Activated T-helper 1 cell treated with Interleukin-2 at 50 U/mL for 16 hours (primary cell): ENCODE measurements around the gene TMEM163.
"Not testable (repeated sequence)": the region's sequence is repeated elsewhere in the genome, so short reads cannot be mapped to it uniquely, and the experiment has no call there.

Experiments used
- DNase-seq: peaks from one replicate; pipeline ENCODE4 v3.0.0-alpha.2; 2020; ENCODE audit warnings: low read depth

The TMEM163 gene

DNA sequence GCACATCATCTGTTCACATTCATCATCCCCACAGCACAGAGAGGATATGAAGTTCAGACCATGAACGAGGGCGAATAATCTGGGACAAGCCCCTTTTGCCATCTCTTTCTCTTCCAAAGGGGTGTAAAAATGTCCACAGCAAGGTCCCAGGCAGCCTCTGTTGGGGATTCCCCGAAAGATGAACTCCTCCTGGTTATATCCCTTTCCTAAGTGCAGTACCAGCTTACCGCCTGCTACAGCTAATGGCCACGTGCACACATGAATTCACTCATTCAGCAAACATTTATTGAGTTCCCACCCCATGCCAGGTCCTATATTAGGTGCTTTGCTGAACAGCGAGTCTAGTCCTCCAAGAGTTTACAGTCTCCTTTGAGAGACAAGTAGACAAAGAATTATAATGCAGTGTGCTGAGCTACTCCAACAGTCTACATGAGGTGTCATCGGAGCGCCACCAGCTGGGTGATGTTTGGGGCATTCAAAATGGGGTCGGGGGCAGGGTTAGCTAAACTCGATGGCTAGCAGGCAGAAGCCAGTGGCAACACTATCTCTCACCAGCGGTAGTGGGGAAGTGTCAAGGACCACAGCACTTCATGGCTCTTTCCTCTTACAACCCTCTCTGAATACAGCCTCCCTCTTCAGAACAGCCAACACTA lies 228.9 kb downstream of the TMEM163 start:
- DNase-seq = no peak

DNA sequence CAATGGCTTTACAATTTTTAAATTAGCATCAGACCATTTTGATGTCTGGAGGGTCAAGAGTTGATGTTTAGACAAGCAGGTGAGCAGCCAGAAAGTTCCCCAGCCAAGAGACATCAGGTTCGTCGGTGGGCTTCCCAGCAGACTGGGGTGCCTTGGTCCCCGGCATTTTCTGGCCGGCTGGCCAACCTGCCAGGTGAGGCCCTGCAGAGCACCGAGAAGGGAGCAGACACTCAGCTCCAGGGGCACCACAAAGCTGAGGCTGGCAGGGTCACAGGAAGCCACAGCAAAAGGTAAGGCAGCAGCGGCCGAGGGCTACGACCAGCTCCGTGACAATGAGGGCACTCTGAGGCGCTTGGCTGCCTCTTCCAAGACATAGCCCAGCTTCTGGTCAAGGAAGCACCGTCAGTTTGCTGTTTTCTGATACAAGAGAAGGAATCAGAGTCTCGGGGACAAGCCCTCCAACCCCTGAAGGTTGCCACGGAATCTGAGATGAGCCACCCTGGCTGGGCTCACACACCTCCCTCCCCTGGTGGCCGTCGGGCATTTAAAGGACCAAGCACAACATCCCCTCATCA lies 235.9 kb downstream of the TMEM163 start:
- no peak for DNase-seq

DNA sequence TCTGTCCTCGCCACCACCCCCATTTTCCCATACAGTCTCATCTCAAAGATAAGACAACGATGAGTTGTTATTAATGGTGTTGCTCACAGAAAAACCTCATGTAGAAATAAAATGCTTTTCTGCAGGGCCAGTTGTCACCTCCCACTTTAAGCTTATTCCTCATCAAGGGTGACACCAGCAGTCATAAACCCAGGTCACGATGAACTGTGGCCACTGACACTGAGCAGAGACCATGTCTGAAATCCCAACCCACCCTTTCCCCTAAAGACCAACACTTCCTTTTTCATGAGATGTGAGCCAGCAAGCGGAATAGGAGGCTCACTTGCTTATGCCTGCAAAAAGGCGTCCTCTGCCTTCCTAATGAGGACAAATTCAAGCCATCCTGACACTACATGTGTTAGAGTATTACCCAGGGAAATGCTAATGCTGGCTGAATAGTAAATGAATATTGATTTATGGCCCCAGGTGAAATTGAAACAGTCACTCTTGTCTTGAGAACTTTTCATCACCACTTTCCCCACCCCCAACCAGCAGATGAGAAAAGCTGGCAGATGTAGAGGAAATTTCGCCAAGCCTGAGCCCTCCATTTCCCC lies 236.6 kb downstream of the TMEM163 start:
- no peak for DNase-seq

DNA sequence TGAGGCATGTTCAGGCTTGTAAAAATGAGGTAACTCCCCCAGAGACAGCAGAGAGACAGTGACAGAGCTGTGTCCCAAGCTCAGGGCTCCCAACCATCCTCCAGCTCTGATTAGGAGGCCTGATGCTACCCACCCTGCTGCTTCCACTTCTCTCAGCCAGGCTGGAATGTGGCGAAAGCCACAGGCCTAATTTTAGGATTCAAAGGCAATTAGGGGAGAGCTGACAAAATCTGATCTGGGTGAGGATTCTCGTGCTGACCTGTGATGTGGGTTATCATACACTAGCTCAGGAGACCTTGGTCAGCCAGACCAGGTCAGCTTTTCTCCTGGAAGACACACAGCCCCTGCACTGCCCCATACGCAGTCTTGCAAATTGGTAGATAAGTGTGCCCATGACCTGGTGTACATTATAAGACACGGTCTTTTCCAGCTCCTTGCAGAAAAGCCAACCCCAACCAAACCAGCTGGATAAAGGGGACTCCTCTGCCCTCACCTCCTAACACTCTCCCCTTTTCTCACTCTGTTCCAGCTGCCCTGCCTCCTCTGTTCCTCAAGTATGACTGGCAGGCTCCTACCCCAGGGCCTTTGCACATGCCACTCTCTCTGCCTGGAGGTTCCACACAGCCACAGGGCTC lies 239.0 kb downstream of the TMEM163 start:
- no peak for DNase-seq

DNA sequence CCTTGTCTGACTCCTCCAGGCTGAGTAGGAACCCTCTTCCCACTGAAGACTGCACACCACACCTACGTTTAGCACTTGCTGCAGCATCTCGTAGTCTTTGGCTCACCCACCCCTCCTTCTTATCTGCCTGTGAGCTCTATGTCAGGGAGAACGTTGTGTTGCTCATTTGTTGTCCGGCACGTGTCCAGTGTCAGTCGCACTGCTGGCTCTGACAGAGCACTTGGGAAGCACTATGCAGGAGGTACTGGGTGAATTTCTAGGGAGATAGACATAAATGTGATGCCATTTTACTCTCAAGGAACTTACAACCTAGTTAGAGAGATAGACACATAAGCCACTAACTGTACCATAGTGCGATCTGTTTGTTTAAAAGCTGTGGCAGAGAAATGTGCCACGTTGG lies 241.8 kb downstream of the TMEM163 start:
- not testable (repeated sequence) for DNase-seq

DNA sequence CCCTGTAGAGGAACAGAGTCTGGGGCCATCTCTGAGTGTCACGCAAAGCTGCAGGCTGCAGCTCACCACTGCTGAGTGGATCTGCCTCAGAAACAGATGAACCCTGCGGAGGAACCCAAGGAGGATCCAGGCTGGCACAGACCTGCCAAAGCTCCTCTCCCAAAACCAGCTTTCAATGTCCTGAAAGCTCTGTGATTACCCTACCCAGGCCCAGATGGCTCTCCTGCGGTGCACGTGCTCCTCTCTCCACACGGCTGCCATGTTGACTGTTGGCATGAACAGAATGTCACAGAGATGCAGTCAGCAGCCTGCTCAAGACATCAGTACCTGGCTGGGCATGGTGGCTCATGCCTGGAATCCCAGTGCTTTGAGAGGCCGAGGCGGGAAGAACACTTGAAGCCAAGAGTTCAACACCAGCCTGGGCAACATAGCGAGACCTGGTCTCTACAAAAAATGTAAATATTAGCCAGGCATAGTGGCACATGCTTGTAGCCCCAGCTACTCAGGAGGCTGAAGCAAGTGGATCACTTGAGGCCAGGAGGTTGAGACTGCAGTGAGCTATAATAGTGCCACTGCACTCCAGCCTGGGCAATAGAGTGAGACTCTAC lies 248.1 kb downstream of the TMEM163 start:
- no peak for DNase-seq

DNA sequence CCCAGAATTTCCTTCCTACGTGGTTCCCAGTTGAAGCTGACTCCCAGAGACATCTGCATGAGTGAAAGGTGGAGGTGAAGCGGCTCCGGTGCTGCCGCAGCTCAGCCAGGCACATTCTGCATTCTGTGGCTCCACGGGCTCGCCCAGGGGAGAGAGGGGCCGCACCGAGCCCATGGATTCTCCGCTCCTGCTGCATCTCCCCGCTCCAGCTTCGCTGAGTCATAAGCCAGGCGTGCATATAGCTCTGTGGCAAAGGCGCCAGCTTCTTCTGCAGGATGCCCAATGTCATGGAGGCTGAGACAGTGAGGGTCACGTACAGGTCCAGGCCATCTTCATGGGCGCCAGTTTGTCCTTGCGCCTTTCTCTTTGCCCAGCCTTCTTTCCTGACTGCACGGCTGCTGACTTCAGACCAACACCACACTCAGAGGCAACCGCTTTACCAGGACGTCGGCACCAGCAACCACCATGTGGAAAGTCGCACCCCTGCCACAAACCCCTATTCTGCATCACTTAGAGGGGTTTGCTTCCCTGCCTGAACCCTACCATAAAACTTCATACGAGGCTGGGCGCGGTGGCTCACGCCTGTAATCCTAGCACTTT lies 249.2 kb downstream of the TMEM163 start:
- DNase-seq = no peak

DNA sequence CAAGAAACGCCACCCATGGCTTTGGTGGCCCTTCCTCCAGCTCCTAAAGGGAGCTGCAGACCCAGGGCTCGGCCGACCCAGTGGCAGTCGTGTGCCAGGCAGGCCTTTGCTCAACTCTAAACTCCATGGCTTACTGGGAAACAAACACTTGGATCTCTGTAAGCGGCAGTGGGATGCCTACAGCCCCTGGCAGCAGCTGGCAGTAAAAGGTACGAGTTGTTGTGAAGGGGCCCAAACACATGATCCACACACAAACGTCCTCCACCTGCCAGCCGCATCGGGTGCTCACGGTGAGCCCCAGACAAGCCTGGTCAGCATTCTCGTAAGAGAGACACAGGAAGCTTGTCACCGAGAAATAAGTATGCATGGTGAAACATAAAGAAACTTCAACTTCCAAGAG lies 250.0 kb downstream of the TMEM163 start:
- DNase-seq = no peak

DNA sequence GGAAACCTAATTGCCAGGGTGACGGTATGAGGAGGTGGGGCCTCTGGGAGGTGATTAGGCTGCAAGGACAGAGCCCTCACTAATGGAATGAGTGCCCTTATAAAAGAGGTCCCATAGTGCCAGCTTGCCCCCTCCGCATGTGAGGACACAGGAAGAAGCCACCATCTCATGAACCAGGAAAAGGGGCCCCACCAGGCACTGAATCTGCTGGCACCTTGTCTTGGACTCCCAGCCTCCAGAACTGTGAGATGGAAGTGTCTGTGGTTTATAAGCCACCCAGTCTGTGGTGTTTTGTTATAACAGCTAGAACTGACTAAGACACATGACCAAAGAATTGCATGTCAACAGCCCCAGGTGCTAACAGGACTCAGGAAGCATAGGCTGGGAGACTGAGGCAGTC lies 250.6 kb downstream of the TMEM163 start:
- DNase-seq = no peak

DNA sequence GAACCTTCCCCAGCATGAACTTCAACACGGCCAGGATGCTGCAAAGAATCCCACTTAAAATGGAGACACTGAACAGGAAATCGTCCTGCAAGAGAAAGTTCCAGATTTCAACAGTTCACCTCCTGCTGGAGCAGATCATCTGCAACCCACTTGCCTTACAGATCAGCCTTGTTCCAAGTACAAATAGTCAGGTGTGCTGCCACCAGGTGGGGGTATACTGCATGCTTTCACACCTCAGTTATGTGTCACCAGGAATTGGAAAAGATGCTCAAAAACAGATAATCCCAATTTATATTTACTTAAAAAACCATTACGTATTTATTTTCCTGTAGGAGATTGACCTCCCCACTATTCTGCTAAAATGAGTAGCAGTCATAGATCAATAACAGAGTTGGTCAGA lies 252.7 kb downstream of the TMEM163 start:
- no peak for DNase-seq

DNA sequence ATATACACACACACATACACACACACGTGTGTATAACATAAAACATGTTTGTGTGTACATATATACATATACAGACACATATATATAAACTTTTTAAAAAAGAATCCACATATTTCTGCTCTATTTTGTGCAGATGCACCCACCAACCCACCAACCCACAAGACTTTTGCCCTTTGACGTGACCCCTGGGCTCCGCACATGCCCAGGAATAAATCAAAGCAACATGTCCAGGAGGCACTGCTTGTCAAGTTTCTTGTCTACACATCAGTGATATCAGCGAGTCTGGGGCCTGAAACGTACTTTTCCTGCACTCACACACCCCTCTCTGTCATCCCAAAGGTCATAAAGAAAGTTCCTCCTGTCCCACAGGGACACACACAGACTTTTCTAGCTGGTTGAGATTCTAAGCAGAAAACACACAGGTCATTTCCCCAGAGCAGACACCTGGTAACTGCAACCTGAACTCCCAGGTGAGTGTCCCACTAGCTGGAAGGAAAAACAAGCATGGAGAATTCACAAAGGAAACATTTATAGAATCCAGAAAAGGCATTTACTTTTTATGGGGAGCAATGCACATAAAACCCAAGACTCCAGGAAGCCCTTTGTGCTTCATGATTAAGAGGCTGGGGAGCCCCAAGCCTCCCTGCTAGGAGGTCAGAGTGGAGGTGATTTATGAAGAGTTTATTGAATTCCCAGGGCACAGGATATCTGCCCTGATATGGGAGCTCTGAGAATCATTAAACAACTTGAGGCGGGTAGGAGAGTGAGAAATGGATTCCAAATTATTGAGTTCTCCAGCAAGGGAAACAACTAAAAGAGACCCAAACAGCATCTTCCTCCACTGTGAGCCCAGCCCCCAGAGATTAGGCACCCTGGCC lies 253.3 kb downstream of the TMEM163 start:
- DNase-seq = no peak

DNA sequence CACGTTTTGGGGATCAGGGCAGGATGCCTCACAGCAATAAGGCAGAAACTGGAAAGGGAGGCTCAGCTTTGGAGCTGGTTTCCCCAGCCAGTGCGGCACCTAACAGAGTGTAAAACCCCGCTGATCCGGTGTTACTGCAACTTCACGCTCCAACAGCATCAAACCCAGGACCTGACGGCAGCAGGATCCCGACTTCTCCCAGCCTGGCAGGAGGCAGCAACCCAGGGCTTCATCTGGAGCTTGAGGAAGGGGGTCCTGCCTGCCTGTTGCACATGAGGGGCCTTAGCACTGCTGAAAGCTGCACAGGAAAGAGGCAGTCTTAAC lies 255.1 kb downstream of the TMEM163 start:
- no peak for DNase-seq

DNA sequence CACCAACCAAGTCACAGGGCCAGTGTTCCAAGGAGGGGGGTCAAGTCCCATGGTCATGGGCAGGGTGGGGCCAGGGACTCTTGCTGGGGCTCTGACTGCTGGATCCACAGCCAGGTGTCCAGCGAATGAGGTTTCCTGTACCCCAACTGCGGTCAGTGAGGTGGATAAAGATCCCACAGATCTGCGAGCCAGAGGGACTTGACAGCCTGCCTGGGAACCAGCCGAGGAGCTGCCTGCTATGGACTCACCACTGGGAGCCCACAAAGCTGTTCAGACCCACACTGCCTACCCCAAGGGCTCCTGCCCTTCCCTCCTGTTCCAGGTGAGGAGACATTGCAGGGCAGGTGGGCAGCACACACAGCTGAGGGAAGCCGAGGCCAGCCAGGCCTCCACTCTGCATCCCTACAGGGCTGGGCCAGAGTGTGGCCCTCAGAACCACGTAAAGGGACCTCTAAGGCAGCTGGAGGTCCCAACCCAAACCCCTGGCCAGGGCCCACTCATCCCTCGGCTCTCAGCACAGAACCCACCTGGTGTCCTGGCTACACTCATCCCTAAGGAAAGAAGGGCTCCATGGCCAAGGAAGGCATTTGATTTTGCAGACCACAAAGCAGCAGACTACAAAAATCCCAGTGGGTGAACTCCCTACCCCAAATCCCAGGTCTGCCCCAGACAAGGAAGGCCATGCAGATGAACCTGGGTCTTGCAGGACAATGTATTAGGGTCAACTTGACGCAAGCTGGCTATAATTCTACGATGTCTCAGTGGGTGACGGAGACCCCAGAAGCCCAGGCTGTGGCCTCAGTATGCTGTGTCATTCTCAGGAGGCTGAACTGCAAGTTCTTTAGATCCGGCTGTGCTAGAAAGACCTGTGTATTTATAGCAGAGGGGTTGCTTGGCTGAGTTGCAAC lies 255.8 kb downstream of the TMEM163 start:
- DNase-seq = no peak

DNA sequence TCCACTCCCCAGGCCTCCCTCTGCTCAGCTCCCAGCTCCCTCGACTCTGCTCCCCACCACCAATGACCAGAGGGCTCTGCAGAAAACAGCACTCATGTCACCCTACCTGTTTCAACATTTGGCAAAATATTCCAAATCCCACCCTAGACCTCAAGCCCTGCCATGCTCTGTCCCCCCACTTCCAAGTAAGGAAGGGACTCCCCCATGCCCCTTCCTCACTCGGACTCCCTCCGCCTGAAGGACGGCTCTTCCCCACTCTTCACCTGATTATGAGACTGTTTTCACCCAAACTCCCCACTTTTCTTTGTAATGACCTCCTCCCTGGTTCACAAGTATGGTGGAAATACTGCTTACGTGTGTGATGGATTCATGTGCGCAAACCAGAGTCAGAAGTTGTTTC lies 256.5 kb downstream of the TMEM163 start:
- no peak for DNase-seq

DNA sequence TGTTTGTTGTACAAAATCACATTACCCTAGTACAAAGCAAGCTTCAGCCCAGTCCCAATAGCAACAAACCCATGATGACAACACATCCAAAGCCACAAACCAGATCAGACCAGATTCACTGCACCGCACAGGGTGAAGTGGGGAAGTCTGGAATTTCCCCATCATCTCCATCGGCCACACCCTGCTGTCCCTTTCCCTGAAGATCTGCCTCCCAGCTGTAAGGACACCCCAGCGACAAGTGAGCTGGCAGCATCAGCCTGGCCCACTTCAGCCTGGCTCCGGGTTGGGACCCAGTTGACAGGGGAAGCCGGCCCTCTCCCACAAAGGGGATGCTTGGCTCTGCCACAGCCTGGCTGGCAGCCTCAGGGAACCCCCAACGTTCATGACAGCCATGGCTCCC lies 257.3 kb downstream of the TMEM163 start:
- DNase-seq = no peak

DNA sequence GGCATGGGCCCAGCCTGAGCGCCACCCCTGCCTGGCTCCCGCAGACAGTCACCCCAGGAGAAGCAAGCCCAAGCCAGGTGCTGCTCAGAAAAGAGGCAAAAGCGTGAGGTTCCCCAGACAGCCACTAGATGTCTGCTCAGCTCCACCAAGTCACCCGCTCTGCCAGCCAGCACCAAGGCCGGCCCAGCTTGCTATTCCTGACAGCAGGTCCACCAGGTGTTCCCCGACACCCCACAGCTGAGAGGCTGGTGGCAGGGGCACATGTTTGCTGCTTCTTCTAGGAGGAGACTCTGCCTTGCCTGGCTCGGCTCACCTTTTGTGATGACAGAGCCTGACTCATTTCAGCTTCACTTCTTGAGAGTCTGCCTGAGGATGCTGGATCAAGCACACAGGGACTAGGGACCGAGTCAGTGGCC lies 258.2 kb downstream of the TMEM163 start:
- peak; percentile 11 for DNase-seq

DNA sequence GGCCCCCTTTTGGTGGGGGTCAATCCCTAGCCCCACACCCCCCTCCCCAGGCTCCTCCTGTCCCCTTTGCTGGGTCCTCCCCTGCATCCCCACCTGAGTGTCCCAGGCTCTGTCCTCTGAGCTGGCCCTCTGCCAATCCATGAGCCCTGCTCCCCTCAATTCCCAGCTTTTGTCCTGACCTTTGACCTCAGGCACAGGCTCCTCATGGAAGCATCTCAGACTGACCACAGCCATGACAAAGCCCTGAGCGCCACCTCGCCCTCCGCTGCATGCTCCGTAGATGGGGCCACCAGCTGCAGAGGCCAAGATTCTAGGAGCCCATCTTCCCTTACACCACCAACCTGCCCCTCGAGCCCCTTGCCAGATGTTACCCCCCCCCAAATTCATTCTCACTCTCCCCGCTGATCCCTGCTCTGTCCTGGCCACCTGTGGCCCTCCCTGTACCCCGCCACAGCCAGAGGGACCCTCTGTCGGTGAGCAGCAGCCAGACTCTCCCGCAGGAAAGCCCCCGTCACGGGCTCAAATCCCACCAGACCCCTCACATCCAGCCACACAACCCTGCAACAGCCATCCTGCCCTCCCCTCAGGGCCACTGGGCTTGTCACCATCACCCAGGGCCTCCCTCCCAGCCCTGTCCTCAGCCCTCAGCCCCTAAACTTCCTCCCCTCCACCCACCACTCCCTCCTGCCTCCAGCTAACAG lies 258.9 kb downstream of the TMEM163 start:
- no peak for DNase-seq

DNA sequence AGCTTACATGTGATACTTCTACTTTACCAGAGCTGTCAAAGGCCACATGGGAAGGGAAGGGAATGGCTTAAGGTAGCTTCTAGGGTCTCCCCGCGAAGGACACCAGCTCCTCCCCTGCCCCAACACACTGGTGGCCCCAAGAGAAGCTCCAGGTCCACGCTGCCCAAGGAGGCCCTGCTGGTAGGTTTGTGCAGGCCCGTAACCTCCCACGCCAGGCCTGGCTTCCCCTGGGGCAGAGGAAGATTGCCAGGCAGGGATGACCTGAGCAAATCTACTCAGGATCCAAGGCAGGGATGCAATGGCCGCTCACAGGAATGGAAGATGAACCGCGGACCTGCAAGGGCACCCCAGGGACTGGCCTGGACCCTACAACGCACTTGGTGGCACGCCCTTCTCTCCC lies 259.9 kb downstream of the TMEM163 start:
- no peak for DNase-seq

DNA sequence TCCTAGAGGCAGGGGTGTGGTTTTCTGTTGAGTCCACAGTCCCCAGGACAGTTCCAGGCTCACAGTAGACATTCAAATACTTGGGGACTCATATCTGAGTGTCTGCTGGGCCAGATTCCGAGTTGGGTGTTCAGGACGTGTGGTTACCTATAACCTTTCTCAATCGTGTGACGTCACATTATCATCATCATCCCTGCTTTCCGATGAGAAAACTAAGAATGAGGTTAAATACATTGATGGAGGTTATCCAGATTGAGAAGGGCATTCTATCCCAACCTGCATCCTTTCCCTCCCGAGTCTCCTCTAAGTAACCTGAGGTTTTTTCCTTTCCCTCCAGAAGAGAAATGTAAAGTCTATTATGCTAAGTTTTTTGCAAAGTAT lies 260.3 kb downstream of the TMEM163 start:
- DNase-seq = no peak
